Mucosa of descending colon (tissue), 3 donors: ENCODE measurements around the gene FAM118B. TPM values are rescaled to one million over a fixed set of nuclear protein-coding genes. Genes with fewer than 3 reads are reported as not detected.

ENCODE experiments used
- ATAC-seq: fragments of 200-7000 bp; cut with Tn5 transposase; one replicate; pipeline ENCODE4 v1.9.1; 2020; ENCODE audit warnings: mild to moderate bottlenecking, moderate library complexity
- DNase-seq, 3 donors: peaks; one replicate each; pipeline ENCODE4 v3.0.0-alpha.2; 2020
- H3K36me3 ChIP-seq: fragments of 200-600 bp; one replicate; pipeline ENCODE4 v1.8.0; 2021; ENCODE audit warnings: low read depth, mild to moderate bottlenecking
- H3K4me1 ChIP-seq: fragments of 200-600 bp; one replicate; pipeline ENCODE4 v1.8.0; 2021; ENCODE audit warnings: low read depth, mild to moderate bottlenecking
- H3K4me3 ChIP-seq: fragments of 200-600 bp; one replicate; pipeline ENCODE4 v1.8.0; 2021; ENCODE audit warnings: mild to moderate bottlenecking
- H3K9me3 ChIP-seq: fragments of 200-600 bp; one replicate; pipeline ENCODE4 v1.8.0; 2021; ENCODE audit warnings: mild to moderate bottlenecking
- intact Hi-C, 2 donors: fragments of 100-400 bp; cut with DNase I in 1 of 2; cut with micrococcal nuclease in 1 of 2; formaldehyde crosslinking; loops; one replicate each; pipeline versions ENCODE4 v1.11.0 to v1.11.1; 2022; cut with DNase I, micrococcal nuclease
- total RNA-seq, 3 donors: library from RNA; stranded (reverse); fragmentation: NEBNext Ultra II Directional in 2 of 3; extraction: Animal tissue kit (Norgen Biotek cat#: 25700) in 2 of 3; gene quantifications; one replicate each; pipeline versions ENCODE4 v1.2.1 to v1.2.4, GENCODE V29; 2021 to 2023
- TF ChIP-seq, protein P1 (sequence below): fragments of 200-600 bp; IDR thresholded peaks from one replicate; pipeline ENCODE4 v1.8.0; 2022; ENCODE audit warnings: antibody characterized with exemption, mild to moderate bottlenecking
- donor health status: DM: no; HTN: no; CAD: no; lungs with moderate emphysema.
- donor health status: DM: no; HTN: no; CAD: no.
- donor health status: DM: no; HTN: yes; CAD: no.

The FAM118B gene
- total RNA-seq, 3 donors from 2014 or later: 35.4 to 62.5 (median 48.5) TPM

DNA sequence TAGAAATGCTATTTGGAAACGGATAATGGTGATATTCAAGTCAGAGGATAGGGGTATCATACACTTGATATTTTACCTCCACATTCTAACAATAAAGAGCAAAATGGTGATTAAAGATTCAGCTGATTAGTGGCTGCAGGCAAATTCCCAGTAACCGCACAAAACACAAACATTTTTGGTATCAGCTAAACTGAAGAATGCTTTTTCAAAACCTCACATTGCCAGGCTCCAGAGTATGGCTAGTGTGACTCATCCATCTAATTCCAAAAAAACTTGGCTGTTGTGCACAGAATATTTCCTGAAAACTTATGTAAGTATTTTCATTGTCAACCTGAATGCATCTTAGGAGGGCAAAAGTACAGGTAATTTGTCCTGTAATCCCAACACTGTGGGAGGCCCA lies 46.2 kb downstream of the FAM118B start:
- peaks cover 9% of the 10 kb centered on the region for H3K36me3 ChIP-seq
- no peaks in the 10 kb centered on the region for H3K9me3 ChIP-seq
- intact Hi-C loops: no loop called here
- TF ChIP-seq, protein P1, sequence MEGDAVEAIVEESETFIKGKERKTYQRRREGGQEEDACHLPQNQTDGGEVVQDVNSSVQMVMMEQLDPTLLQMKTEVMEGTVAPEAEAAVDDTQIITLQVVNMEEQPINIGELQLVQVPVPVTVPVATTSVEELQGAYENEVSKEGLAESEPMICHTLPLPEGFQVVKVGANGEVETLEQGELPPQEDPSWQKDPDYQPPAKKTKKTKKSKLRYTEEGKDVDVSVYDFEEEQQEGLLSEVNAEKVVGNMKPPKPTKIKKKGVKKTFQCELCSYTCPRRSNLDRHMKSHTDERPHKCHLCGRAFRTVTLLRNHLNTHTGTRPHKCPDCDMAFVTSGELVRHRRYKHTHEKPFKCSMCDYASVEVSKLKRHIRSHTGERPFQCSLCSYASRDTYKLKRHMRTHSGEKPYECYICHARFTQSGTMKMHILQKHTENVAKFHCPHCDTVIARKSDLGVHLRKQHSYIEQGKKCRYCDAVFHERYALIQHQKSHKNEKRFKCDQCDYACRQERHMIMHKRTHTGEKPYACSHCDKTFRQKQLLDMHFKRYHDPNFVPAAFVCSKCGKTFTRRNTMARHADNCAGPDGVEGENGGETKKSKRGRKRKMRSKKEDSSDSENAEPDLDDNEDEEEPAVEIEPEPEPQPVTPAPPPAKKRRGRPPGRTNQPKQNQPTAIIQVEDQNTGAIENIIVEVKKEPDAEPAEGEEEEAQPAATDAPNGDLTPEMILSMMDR: no peak
- no peaks in the 10 kb centered on the region for H3K4me1 ChIP-seq
- no peak overlapping the region for H3K4me3 ChIP-seq
- ATAC-seq (no peak), DNase-seq (no peak)

DNA sequence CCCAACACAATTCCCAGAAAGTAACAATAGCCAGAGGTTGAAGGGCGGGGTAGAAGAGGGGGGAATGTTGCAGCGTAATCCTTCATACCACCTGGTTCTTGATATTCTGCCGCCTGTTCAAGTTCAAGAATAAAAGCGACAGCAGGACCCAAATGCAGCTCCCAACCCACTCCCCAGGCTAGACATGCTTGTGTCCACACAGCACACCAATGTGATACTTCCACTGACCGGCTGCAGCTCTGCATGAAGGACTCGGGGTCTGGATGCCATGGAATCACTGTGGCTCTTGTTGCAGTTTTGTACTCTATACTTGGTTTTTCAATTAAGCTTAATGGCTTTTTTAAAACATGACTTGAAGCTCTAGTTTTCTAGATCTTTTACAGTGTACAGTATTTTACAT lies 50.6 kb downstream of the FAM118B start:
- peaks cover under 1% of the 10 kb centered on the region for H3K4me1 ChIP-seq
- no peak for ATAC-seq
- peaks cover 14% of the 10 kb centered on the region for H3K36me3 ChIP-seq
- no peak overlapping the region for H3K4me3 ChIP-seq
- TF ChIP-seq, protein P1: no peak
- no peaks in the 10 kb centered on the region for H3K9me3 ChIP-seq
- intact Hi-C loops: no loop called here
- DNase-seq: no peak

DNA sequence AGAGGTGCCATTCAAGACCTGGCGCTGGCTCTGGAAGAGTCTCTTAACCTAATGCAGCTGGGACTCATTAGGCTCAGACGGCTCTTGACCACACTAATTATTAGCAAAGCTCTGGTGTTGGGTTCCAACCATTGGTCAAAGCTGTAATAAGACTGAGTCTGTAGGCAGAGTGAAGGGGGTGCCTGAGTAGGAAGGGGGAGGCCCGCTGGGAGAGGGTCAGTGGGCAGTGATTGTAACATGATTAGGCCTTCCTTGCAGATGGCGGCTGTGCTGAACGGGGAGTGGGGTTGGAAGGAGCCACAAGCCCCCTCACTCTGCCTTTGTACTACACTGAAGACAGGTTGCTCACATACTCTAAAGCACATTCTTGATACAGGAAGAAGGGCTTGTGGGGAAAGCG lies 51.9 kb downstream of the FAM118B start:
- TF ChIP-seq, protein P1: no peak
- DNase-seq (no peak), ATAC-seq (no peak)
- peaks cover 9% of the 10 kb centered on the region for H3K4me1 ChIP-seq
- peaks cover 14% of the 10 kb centered on the region for H3K36me3 ChIP-seq
- H3K9me3 ChIP-seq: no peaks in the 10 kb centered on the region
- H3K4me3 ChIP-seq: no peak overlapping the region
- intact Hi-C loops: no loop called here

DNA sequence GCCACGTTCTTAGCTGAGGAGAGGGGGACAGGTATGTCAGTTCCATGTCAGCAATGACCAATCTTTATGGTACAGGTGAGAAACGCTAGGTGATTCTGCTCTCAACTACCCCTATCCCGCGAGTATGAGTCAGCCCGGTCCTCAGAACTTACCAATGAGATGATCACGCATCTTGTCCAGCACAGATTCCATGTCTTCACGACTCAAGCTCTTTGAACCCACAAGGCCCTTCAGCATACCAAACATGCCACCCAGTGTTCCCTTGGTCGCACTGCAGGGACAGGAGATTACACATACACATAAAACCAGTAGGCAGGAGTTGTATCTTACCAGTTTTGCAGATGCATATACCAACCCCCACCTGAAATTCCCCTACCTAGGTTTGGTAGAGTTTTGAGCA lies 54.2 kb downstream of the FAM118B start:
- no peak for DNase-seq

DNA sequence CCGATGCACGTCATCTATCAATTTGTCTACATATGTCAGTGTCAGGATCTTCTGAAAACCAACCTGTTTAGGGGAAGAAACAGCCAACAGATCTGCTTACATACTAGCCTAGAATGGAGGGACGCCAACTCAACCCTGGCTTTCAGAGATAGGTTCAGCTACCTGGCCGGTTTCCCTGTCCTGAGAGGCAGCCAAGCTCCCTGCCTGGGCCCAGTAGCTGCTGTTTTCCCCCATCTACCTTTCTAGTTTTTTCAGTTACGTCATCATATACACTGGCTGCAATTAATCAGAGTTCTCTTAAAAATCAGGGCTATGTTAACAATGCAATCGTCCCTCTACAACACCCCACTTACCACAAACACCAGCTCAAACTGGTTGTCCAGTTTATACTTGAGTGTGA lies 56.1 kb downstream of the FAM118B start:
- H3K9me3 ChIP-seq: no peaks in the 10 kb centered on the region
- intact Hi-C loops: no loop called here
- peaks cover 10% of the 10 kb centered on the region for H3K36me3 ChIP-seq
- no peak for ATAC-seq
- TF ChIP-seq, protein P1: no peak
- no peak overlapping the region for H3K4me3 ChIP-seq
- H3K4me1 ChIP-seq: peaks cover 11% of the 10 kb centered on the region
- no peak for DNase-seq

More for the DNA sequence above, 54.2 kb downstream of the FAM118B start:
- ATAC-seq: no peak
- Histone ChIP-seq H3K36me3 (peaks cover 14% of the 10 kb centered on the region), H3K4me3 (no peak overlapping the region), H3K9me3 (no peaks in the 10 kb centered on the region), H3K4me1 (peaks cover 11% of the 10 kb centered on the region)
- TF ChIP-seq, protein P1: no peak
- intact Hi-C loops: no loop called here

DNA sequence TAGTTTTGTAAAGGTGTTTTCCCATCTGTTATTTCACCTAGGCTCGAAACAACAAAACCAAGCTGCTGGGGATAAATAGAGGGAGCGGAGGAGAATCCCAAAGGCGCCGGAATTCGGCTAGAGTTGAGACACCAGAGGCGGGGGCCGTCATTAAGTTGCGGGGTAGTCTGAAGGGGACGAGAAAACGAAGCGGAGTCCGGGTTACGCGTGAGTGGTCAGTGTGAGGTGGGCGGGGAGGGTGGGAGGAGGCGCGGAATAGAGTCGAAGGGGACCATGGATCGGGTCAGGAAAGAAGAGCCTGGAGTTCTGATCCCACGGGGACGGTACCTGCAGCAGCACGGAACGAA lies 56.8 kb downstream of the FAM118B start:
- ATAC-seq: peak; percentile 20
- TF ChIP-seq, protein P1: no peak
- no peaks in the 10 kb centered on the region for H3K9me3 ChIP-seq
- no peak for DNase-seq
- peaks cover 7% of the 10 kb centered on the region for H3K36me3 ChIP-seq
- intact Hi-C loops: no loop called here
- peak overlapping the region; percentile 37 for H3K4me3 ChIP-seq
- H3K4me1 ChIP-seq: peaks cover 11% of the 10 kb centered on the region
